A673 (cell line): ENCODE data around the gene GALNTL6.

Source experiments
- CTCF ChIP-seq: fragments of 300-800, 200-600 bp; sonication (generic); conservative IDR thresholded peaks from 2 replicates; pipeline ENCODE4 v1.5.1; 2017; ENCODE audit warnings: low read depth, mild to moderate bottlenecking, antibody characterized with exemption, low read length, moderate library complexity, mixed read lengths
- EZH2 ChIP-seq: fragments of 200-600 bp; sonication (generic); IDR thresholded peaks from 2 replicates; pipeline ENCODE4 v1.6.1; 2017; ENCODE audit warnings: borderline replicate concordance, low read depth, mild to moderate bottlenecking, mixed read lengths, antibody characterized with exemption, low read length; ENCODE audit not compliant: poor library complexity, severe bottlenecking

DNA sequence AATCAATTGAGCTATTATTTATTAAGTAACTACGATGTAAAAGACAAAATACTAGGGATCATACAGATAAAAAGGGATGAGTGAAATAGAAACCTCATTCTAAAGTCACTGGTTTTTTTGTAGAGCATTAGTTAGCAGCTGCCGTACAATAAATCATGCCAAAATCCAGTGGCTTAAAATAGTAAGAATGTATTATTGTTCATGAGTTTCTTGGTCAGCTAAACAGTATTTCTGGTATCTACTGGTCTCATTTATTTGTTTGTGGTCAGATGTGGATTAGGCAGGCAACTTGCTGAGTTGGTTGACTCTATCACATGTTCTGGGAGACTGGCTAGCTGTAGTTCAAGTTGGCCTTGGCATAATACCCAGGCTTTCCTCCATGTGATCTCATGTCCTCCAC lies 667.3 kb downstream of the GALNTL6 start:
- TF ChIP-seq CTCF (no peak), EZH2 (no peak)
